ENCODE results near the gene LHX1. TPM values are rescaled to one million over a fixed set of nuclear protein-coding genes. Genes with fewer than 3 reads are reported as not detected.

LHX1 gene
- total RNA-seq, 6 donors from 2014 or later = not detected

DNA sequence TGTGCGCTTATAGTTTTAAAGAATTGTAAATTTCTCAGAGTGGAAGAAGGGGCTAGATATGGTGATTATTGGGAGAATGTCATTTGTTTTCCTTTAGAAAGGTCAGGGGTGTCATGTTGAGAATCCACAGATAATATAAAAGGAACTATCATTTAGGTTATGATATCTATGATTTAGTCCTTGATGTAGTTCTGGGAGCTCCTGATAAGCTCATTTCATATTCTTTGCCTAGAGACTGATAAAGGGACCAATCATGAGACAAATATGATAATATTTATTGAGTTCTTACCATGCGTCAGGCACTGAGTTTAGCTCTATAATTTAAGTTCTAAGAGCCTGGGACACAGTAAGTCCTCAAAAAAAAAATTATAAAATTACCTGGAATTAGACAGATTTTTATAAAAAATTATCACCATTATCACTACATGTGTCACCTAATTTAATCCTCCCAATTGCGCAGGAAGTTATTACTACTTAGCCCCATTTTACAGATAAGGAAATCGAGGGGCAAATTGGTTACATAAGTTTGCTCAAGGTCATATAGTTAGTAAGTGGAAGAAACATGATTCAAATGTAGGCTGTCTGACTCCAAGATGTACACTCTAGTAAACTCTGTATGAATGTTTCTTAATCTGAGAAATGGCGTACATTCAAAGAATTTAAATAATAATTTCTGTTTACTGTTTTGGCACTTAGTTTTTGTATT lies 14.0 kb downstream of the LHX1 start:
- H3K27ac ChIP-seq = no peak overlapping the region
- DNase-seq (no peak), ATAC-seq (ENCODE audit: low FRiP score in 2 of 2) (no peak)
- H3K27me3 ChIP-seq = peaks cover 0 to 14% (median 5%) of the 10 kb centered on the region in 4 donors
- peaks cover 9 to 58% (median 25%) of the 10 kb centered on the region in 4 donors for H3K36me3 ChIP-seq
- WGBS, 2 donors = 94 to 96% methylated on average over 5 of the region's 5 CpGs
- no peaks in the 10 kb centered on the region for H3K9me3 ChIP-seq
- no peak overlapping the region for H3K4me3 ChIP-seq
- no peak for TF ChIP-seq EP300 (IDR thresholded peaks at IDR 0.05)
- TF ChIP-seq, protein P1, sequence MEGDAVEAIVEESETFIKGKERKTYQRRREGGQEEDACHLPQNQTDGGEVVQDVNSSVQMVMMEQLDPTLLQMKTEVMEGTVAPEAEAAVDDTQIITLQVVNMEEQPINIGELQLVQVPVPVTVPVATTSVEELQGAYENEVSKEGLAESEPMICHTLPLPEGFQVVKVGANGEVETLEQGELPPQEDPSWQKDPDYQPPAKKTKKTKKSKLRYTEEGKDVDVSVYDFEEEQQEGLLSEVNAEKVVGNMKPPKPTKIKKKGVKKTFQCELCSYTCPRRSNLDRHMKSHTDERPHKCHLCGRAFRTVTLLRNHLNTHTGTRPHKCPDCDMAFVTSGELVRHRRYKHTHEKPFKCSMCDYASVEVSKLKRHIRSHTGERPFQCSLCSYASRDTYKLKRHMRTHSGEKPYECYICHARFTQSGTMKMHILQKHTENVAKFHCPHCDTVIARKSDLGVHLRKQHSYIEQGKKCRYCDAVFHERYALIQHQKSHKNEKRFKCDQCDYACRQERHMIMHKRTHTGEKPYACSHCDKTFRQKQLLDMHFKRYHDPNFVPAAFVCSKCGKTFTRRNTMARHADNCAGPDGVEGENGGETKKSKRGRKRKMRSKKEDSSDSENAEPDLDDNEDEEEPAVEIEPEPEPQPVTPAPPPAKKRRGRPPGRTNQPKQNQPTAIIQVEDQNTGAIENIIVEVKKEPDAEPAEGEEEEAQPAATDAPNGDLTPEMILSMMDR (IDR thresholded peaks at IDR 0.05) = no peak
- TF ChIP-seq POLR2AphosphoS5 (IDR thresholded peaks at IDR 0.05) = no peak
- TF ChIP-seq POLR2A (IDR thresholded peaks at IDR 0.05) = no peak
- peaks cover 20 to 27% (median 22%) of the 10 kb centered on the region in 4 donors for H3K4me1 ChIP-seq

GRCh38 chr17:36971508-36971907 lies 34.2 kb downstream of the LHX1 start:
- ATAC-seq (ENCODE audit: low FRiP score in 2 of 2) (no peak), DNase-seq (no peak)
- TF ChIP-seq POLR2AphosphoS5 (IDR thresholded peaks at IDR 0.05) (no peak), EP300 (IDR thresholded peaks at IDR 0.05) (no peak), POLR2A (IDR thresholded peaks at IDR 0.05) (no peak)
- TF ChIP-seq, protein P1 (IDR thresholded peaks at IDR 0.05) = no peak
- no peak overlapping the region for H3K4me3 ChIP-seq
- H3K4me1 ChIP-seq = no peaks in the 10 kb centered on the region
- H3K36me3 ChIP-seq = peaks cover 0 to 16% (median 0%) of the 10 kb centered on the region in 4 donors
- H3K27me3 ChIP-seq = no peaks in the 10 kb centered on the region
- 84 to 86% methylated on average over 4 of the region's 4 CpGs for WGBS, 2 donors
- no peak overlapping the region for H3K27ac ChIP-seq
- H3K9me3 ChIP-seq = no peaks in the 10 kb centered on the region

DNA sequence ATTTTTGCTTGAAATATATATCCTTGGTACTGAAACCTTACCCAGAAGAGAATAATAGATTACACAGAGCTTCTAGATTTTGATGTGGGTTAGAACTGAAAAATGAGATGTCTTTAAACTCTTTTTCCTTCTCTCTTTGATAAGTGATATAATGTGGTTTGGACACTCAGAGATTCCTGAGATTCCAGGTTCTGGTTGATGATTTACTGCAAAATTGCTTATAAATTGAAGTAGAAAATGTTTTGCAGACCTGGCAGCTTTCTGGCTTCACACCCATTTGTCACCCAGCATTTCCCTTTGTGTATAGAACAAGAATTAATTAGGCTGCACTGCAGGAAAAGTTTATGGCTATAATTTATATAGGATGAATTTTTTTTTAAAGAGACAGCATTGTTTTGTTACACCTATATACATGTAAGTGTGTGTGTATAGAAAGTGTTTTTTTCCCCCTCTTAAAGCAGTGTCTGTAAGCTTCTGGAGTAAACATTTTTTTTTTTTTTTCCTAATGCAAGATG lies 35.0 kb downstream of the LHX1 start:
- no peaks in the 10 kb centered on the region for H3K27me3 ChIP-seq
- no peak for ATAC-seq (ENCODE audit: low FRiP score in 2 of 2)
- H3K4me3 ChIP-seq = no peak overlapping the region
- peaks cover 0 to 16% (median 0%) of the 10 kb centered on the region in 4 donors for H3K36me3 ChIP-seq
- no peaks in the 10 kb centered on the region for H3K9me3 ChIP-seq
- DNase-seq = no peak
- H3K4me1 ChIP-seq = peaks cover 0 to 4% (median 0%) of the 10 kb centered on the region in 4 donors
- no peak for TF ChIP-seq EP300 (IDR thresholded peaks at IDR 0.05)
- TF ChIP-seq POLR2A (IDR thresholded peaks at IDR 0.05) = no peak
- TF ChIP-seq POLR2AphosphoS5 (IDR thresholded peaks at IDR 0.05) = no peak
- TF ChIP-seq, protein P1 (IDR thresholded peaks at IDR 0.05) = no peak
- no peak overlapping the region for H3K27ac ChIP-seq

DNA sequence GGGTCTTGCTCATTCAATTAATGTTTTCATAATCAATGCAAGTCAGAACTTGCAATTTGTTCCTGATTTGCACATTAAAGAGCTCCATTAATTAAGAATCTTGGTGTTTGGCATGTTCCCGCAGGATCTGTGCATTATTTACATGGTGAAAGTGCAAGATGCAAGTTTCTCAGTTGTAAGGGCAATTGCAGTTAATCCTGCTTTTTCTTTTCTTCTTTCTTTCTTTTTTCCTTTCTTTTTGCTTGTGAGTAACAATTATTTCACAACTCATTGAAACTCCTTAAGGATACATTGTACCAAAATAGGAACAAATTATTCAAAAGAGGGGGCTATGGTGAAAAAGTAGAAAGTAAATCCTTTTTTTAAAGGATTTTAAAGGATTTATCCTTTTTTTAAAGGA lies 35.6 kb downstream of the LHX1 start:
- 82 to 100% methylated on average over 1 of the region's 1 CpG for WGBS, 2 donors
- Histone ChIP-seq H3K27ac (no peak overlapping the region), H3K9me3 (no peaks in the 10 kb centered on the region), H3K36me3 (peaks cover 0 to 16% (median 0%) of the 10 kb centered on the region in 4 donors), H3K4me1 (peaks cover 0 to 5% (median 0%) of the 10 kb centered on the region in 4 donors), H3K4me3 (no peak overlapping the region), H3K27me3 (no peaks in the 10 kb centered on the region)
- no peak for DNase-seq
- no peak for TF ChIP-seq EP300 (IDR thresholded peaks at IDR 0.05)
- no peak for ATAC-seq (ENCODE audit: low FRiP score in 2 of 2)

DNA sequence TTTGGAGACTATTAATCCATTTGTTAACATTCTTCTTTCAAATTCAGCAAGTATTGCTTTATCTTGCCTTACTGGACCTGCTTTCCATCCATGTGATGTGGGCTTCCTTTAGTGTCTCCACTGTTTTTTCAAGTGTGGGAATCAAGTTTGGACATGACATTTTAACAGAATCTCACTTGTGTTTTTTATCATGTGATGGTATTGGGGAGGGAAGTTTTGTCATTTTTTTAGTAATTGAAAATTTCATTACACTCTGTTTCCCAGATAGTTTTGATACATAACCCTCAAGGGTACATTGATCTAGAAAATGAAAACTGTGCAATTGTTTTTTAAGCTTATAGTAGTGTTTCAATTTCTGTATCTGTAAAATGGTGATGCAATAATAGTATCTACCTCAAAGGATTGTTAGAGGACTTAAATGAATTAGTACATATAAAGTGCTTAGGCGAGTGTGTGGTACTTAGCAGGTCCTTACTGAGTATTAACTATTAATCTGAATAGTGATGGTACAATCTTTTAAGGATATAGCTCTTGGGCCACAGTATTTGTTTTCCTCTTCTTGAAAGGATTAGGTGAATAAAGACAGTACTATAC lies 38.7 kb downstream of the LHX1 start:
- H3K27ac ChIP-seq = no peak overlapping the region
- H3K27me3 ChIP-seq = no peaks in the 10 kb centered on the region
- DNase-seq (no peak), ATAC-seq (ENCODE audit: low FRiP score in 2 of 2) (no peak)
- no peaks in the 10 kb centered on the region for H3K9me3 ChIP-seq
- 69 to 74% methylated on average over 1 of the region's 1 CpG for WGBS, 2 donors
- H3K4me3 ChIP-seq = no peak overlapping the region
- peaks cover 0 to 8% (median 2%) of the 10 kb centered on the region in 4 donors for H3K4me1 ChIP-seq
- no peak for TF ChIP-seq EP300 (IDR thresholded peaks at IDR 0.05)
- H3K36me3 ChIP-seq = no peaks in the 10 kb centered on the region
